ENCODE data around the gene CBR1. TPM values are rescaled to one million over a fixed set of nuclear protein-coding genes. Genes with fewer than 3 reads are reported as not detected.

CBR1 gene
- total RNA-seq, 3 donors from 2014 or later (not counting 1 experiment from before 2014, with no cell fraction given) = 5.0 to 14.1 (median 12.4) TPM

- WGBS (ENCODE audit: insufficient coverage) = 95% methylated on average over 14 of the region's 14 CpGs
- Mint-ChIP-seq H3K4me1 (peaks cover 0 to 14% of the 10 kb centered on the region in 2 donors), H3K27ac (no peak overlapping the region), H3K36me3 (no peaks in the 10 kb centered on the region), H3K4me3 (peak overlapping the region; percentile 49), H3K9me3 (no peaks in the 10 kb centered on the region), H3K27me3 (ENCODE audit: low read depth in 2 of 2) (peaks cover 0 to 7% of the 10 kb centered on the region in 2 donors)
- Histone ChIP-seq H3K36me3 (ENCODE audit: control insufficient read depth, insufficient read depth, low read length) (no peaks in the 10 kb centered on the region), H3K4me3 (ENCODE audit: low read length) (no peak overlapping the region), H3K27me3 (ENCODE audit: control insufficient read depth, insufficient read depth, low read length) (no peaks in the 10 kb centered on the region), H3K4me1 (ENCODE audit: control insufficient read depth, insufficient read depth, low read length) (peaks cover 15% of the 10 kb centered on the region), H3K9me3 (ENCODE audit: control insufficient read depth, insufficient read depth, low read length) (peaks cover 3% of the 10 kb centered on the region), H3K27ac (ENCODE audit: low read length) (no peak overlapping the region)
- intact Hi-C loops (cut with micrococcal nuclease) = no loop called here
- TF ChIP-seq CTCF (IDR thresholded peaks at IDR 0.05) = no peak
- DNase-seq (no peak), ATAC-seq (no peak)
These were observed 6.3 kb upstream of the CBR1 start for GRCh38 chr21:36063375-36064084.

GRCh38 chr21:36064085-36064460 is 5.8 kb upstream of the CBR1 start:
- Histone ChIP-seq H3K36me3 (ENCODE audit: control insufficient read depth, insufficient read depth, low read length) (no peaks in the 10 kb centered on the region), H3K27ac (ENCODE audit: low read length) (no peak overlapping the region), H3K27me3 (ENCODE audit: control insufficient read depth, insufficient read depth, low read length) (no peaks in the 10 kb centered on the region), H3K9me3 (ENCODE audit: control insufficient read depth, insufficient read depth, low read length) (peaks cover 8% of the 10 kb centered on the region), H3K4me3 (ENCODE audit: low read length) (no peak overlapping the region), H3K4me1 (ENCODE audit: control insufficient read depth, insufficient read depth, low read length) (peaks cover 14% of the 10 kb centered on the region)
- Mint-ChIP-seq H3K36me3 (peaks cover 4% of the 10 kb centered on the region), H3K27ac (no peak overlapping the region), H3K4me3 (peak overlapping the region; percentile 2), H3K27me3 (ENCODE audit: low read depth in 2 of 2) (peaks cover 0 to 7% of the 10 kb centered on the region in 2 donors), H3K9me3 (peaks cover 1 to 3% of the 10 kb centered on the region in 2 donors), H3K4me1 (peaks cover 2 to 17% of the 10 kb centered on the region in 2 donors)
- 96% methylated on average over 4 of the region's 4 CpGs for WGBS (ENCODE audit: insufficient coverage)
- no peak for ATAC-seq
- intact Hi-C loops (cut with micrococcal nuclease) = no loop called here
- no peak for DNase-seq
- TF ChIP-seq CTCF (IDR thresholded peaks at IDR 0.05) = no peak

GRCh38 chr21:36065497-36066036 is 4.3 kb upstream of the CBR1 start:
- TF ChIP-seq CTCF (IDR thresholded peaks at IDR 0.05) = no peak
- Mint-ChIP-seq H3K27ac (no peak overlapping the region), H3K27me3 (ENCODE audit: low read depth in 2 of 2) (peaks cover 0 to 7% of the 10 kb centered on the region in 2 donors), H3K9me3 (peaks cover 2 to 4% of the 10 kb centered on the region in 2 donors), H3K4me1 (peaks cover 10 to 22% of the 10 kb centered on the region in 2 donors), H3K4me3 (no peak overlapping the region), H3K36me3 (peaks cover 7% of the 10 kb centered on the region)
- no peak for DNase-seq
- Histone ChIP-seq H3K9me3 (ENCODE audit: control insufficient read depth, insufficient read depth, low read length) (peaks cover 8% of the 10 kb centered on the region), H3K36me3 (ENCODE audit: control insufficient read depth, insufficient read depth, low read length) (no peaks in the 10 kb centered on the region), H3K4me3 (ENCODE audit: low read length) (no peak overlapping the region), H3K4me1 (ENCODE audit: control insufficient read depth, insufficient read depth, low read length) (peaks cover 13% of the 10 kb centered on the region), H3K27me3 (ENCODE audit: control insufficient read depth, insufficient read depth, low read length) (no peaks in the 10 kb centered on the region), H3K27ac (ENCODE audit: low read length) (no peak overlapping the region)
- intact Hi-C loops (cut with micrococcal nuclease) = no loop called here
- no peak for ATAC-seq
- WGBS (ENCODE audit: insufficient coverage) = 93% methylated on average over 1 of the region's 3 CpGs
